ENCODE measurements around the gene GID4. TPM values are rescaled to one million over a fixed set of nuclear protein-coding genes. Genes with fewer than 3 reads are reported as not detected.

GID4 gene
- total RNA-seq, 1 experiment from 2014 or later, result 39.6 TPM

DNA sequence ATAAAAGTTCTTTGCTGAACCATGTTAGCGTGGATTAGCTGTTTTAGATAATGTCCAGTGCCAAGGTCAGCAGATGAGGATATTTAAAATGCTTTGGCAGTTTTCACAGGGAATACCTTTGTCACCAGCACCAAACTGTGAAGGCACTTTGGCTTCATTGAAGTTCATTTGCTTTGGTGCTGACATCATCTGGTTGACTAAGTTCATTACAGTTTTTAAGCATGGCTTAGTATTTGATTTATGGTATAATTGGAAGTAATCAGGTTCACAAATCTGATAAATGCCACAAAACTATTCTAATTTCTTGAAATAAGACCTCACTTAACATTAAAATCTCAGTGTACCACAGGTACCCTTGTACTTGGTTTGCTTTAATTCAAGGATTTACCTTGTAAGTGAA, 4.3 kb downstream of the GID4 start:
- DNase-seq, result no peak
- H3K27ac ChIP-seq, result no peak overlapping the region
- H3K27me3 ChIP-seq, result no peaks in the 10 kb centered on the region
- H3K4me1 ChIP-seq, result peaks cover 7% of the 10 kb centered on the region; the same call in 1 of the 2 replicates
- H3K9me3 ChIP-seq (replicated peaks), result no peaks in the 10 kb centered on the region
- no peak overlapping the region for H3K4me3 ChIP-seq
- H3K36me3 ChIP-seq, result peaks cover 14% of the 10 kb centered on the region

DNA sequence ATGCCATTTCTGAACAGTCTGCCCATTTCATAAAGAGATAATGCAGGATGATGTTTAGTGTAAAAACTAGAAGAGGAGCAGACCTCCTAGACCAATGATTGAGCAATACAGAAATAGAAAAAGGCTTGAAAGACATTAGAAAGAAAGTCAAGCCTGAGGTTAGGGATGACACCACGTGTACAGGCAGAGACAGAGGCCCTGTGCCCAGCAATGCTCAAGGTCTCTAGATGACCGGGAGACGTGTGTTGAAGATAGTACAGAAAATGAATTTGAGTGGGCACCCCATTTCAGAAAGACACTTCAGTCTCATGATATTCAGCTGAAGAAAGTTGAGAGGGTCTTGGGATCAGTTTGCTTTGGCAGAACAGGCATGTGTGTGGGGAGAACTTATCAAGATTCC, 5.4 kb downstream of the GID4 start:
- Histone ChIP-seq H3K4me3 (no peak overlapping the region), H3K9me3 (replicated peaks) (no peaks in the 10 kb centered on the region), H3K27ac (no peak overlapping the region), H3K36me3 (peaks cover 14% of the 10 kb centered on the region), H3K4me1 (peaks cover 7% of the 10 kb centered on the region; the same call in 1 of the 2 replicates), H3K27me3 (no peaks in the 10 kb centered on the region)
- no peak for DNase-seq

DNA sequence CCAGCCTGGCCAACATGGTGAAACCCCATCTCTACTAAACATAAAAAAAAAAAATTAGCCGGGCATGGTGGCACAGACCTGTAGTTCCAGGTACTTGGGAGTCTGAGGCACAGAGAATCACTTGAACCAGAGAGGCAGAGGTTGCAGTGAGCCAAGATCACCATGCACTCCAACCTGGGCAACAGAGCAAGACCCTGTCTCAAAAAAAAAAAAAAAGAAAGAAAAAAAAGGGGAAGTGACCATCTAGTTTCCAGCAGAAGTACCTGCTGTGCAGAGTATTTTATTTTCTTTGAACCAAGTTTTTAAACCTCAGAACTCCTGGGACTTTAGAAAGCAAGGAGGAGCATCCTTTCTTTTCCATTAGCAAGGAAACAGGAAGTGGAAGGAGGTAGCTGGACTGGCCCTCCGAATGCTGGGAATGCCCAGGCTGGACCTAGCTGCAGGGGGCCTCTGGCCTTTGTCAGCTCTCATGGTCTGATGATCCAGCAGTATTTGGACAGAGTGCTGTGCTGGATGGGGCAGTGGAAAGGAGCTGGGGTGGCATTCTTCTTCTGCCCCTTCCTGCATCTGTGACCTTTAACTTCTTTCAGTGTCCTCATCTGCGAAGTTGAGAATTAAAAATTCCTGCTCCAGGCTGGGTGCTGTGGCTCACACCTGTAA, 6.6 kb downstream of the GID4 start:
- no peak overlapping the region for H3K27ac ChIP-seq
- H3K36me3 ChIP-seq, result peaks cover 14% of the 10 kb centered on the region
- H3K4me1 ChIP-seq, result peaks cover under 1% of the 10 kb centered on the region; the same call in 1 of the 2 replicates
- no peaks in the 10 kb centered on the region for H3K27me3 ChIP-seq
- DNase-seq, result no peak
- H3K4me3 ChIP-seq, result no peak overlapping the region
- no peaks in the 10 kb centered on the region for H3K9me3 ChIP-seq (replicated peaks)

DNA sequence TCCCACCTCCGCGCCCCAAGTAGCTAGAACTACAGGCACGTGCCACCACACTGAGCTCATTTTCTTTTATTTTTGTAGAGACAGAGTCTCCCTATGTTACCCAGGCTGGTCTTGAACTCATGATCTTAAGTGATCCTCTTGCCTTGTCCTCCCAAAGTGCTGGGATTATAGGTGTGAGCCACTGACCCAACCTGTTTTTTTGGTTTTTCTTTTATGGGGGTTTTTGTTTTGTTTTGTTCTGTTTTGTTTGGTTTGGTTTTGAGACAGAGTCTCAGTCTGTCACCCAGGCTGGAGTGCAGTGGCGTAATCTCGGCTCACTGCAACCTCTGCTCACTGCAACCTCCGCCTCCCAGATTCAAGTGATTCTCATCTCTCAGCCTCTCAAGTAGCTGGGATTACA, 16.4 kb downstream of the GID4 start:
- Histone ChIP-seq H3K27ac (no peak overlapping the region), H3K36me3 (peaks cover 65% of the 10 kb centered on the region), H3K4me3 (no peak overlapping the region), H3K27me3 (no peaks in the 10 kb centered on the region), H3K9me3 (replicated peaks) (no peaks in the 10 kb centered on the region), H3K4me1 (no peaks in the 10 kb centered on the region)
- no peak for DNase-seq

GRCh38 chr17:18056214-18056613, 17.0 kb downstream of the GID4 start:
- H3K4me3 ChIP-seq, result no peak overlapping the region
- DNase-seq, result no peak
- H3K27ac ChIP-seq, result no peak overlapping the region
- H3K4me1 ChIP-seq, result no peaks in the 10 kb centered on the region
- peaks cover 70% of the 10 kb centered on the region for H3K36me3 ChIP-seq
- no peaks in the 10 kb centered on the region for H3K27me3 ChIP-seq
- no peaks in the 10 kb centered on the region for H3K9me3 ChIP-seq (replicated peaks)

- no peaks in the 10 kb centered on the region for H3K9me3 ChIP-seq (replicated peaks)
- H3K27ac ChIP-seq, result no peak overlapping the region
- H3K4me3 ChIP-seq, result no peak overlapping the region
- H3K4me1 ChIP-seq, result no peaks in the 10 kb centered on the region
- no peak for DNase-seq
- H3K27me3 ChIP-seq, result no peaks in the 10 kb centered on the region
- H3K36me3 ChIP-seq, result peaks cover 86% of the 10 kb centered on the region
Observed at GRCh38 chr17:18059283-18059682, 20.1 kb downstream of the GID4 start.

DNA sequence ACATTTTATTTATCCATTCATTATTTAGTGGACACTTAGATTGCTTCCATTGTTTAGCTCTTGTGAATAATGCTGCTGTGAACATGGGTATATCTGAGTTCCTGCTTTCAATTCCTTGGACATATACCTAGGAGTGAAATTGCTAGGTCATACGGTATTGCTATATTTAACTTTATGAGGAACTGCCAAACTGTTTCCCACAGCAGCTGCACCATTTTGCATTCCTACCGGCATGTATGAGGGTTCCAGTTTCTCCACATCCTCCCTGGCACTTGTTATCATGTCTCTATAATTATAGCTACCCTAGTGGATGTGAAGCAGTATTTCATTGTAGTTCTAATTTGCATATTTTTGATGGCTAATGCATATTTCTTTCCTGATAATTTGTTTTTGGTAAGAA, 24.8 kb downstream of the GID4 start:
- no peaks in the 10 kb centered on the region for H3K4me1 ChIP-seq
- H3K9me3 ChIP-seq (replicated peaks), result no peaks in the 10 kb centered on the region
- no peak overlapping the region for H3K4me3 ChIP-seq
- no peaks in the 10 kb centered on the region for H3K27me3 ChIP-seq
- H3K36me3 ChIP-seq, result peaks cover 57% of the 10 kb centered on the region
- no peak for DNase-seq
- H3K27ac ChIP-seq, result no peak overlapping the region

DNA sequence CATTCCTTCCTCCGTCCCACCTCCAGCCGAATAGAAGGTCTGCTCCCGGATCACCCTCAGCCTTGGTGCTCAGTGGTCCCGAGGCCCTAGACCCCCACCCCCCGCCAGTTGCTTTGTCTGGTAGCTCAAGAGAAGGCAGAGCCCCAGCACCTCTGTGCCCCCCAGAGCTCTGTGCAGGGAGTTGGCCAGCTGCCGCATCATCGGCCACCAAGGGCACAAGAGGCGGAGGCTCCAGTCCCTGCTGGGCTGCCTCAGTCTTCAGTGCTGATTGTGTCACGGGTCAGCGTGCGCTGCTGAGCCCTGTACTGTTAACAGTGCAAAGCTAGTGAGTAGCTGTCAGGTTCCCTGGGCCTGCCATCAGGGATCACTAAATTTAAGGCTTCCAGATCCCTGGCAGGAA, 26.3 kb downstream of the GID4 start:
- Histone ChIP-seq H3K36me3 (peaks cover 51% of the 10 kb centered on the region), H3K9me3 (replicated peaks) (no peaks in the 10 kb centered on the region), H3K27me3 (no peaks in the 10 kb centered on the region), H3K4me1 (peaks cover 5% of the 10 kb centered on the region), H3K27ac (no peak overlapping the region), H3K4me3 (no peak overlapping the region)
- DNase-seq, result no peak

DNA sequence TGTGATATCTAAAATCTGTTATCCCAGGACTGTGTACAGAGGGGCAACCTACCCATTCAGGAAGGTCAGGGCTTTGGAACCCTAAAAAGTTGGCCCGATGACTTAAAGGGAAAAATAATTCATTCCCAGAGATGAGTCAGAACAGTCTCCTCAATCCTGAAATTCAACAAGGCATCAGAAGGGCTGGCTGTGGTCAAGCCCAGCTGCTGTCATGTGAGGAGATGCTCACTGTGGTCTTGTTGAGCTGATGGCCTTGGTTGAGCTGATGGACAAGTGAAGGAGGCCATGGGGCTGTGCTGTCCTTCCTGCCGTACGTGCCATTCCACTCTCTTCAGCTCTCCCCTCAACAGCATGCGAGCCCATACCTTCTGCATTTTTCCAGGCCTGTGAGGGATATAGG, 27.7 kb downstream of the GID4 start:
- H3K4me1 ChIP-seq, result peaks cover 18% of the 10 kb centered on the region
- DNase-seq, result peak in 1 of 2 experiments; percentile 52
- H3K27ac ChIP-seq, result no peak overlapping the region
- no peaks in the 10 kb centered on the region for H3K9me3 ChIP-seq (replicated peaks)
- peaks cover 40% of the 10 kb centered on the region for H3K36me3 ChIP-seq
- no peak overlapping the region for H3K4me3 ChIP-seq
- no peaks in the 10 kb centered on the region for H3K27me3 ChIP-seq

DNA sequence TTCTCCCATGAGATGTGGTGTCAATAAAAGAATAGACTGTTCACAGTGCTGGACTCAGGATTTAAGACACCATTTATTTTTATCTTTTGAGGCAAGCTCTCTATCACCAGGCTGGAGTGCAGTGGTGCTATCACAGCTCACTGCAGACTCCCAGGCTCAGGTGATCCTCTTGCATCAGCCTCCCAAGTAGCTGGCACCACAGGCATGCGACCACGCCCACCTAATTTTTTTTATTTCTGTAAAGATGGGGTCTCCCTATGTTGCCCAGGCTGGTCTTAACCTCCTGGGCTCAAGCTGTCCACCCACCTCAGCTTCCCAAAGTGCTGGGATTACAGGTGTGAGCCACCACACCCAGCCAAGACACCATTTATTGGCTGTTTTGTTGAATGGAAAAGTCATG, 29.9 kb downstream of the GID4 start:
- Histone ChIP-seq H3K4me3 (no peak overlapping the region), H3K9me3 (replicated peaks) (no peaks in the 10 kb centered on the region), H3K4me1 (peaks cover 25% of the 10 kb centered on the region), H3K27ac (no peak overlapping the region), H3K27me3 (no peaks in the 10 kb centered on the region), H3K36me3 (peaks cover 18% of the 10 kb centered on the region)
- DNase-seq, result no peak

DNA sequence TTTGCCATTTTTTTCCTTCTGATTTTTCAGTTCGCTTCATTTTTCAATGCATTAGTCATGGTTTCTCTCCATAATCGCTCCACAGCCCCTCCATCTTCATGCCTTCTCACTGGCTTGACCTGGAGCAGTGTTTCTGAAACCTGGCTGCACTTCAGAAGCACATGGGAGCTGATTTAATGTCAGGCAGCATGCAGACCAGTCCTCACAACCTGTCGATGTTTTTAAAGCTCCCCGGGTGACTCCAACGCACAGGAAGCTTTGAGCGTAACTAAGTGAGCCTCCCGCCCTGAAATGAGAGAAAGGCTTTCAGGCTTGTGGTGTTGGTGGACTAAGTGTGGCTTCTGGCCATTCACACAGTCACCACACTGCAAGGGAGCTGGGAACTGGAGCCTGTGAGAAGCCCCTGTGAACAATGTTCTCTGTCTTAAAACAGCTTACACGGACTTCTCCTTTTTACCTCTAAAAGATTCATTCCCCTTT, 31.7 kb downstream of the GID4 start:
- Histone ChIP-seq H3K4me3 (peak overlapping the region; percentile 36), H3K27me3 (no peaks in the 10 kb centered on the region; the same call in 1 of the 2 replicates), H3K4me1 (peaks cover 25% of the 10 kb centered on the region), H3K9me3 (replicated peaks) (no peaks in the 10 kb centered on the region), H3K27ac (peak overlapping the region; percentile 84), H3K36me3 (peaks cover 4% of the 10 kb centered on the region; the same call in 1 of the 2 replicates)
- DNase-seq, result peak; percentile 94 to 99

DNA sequence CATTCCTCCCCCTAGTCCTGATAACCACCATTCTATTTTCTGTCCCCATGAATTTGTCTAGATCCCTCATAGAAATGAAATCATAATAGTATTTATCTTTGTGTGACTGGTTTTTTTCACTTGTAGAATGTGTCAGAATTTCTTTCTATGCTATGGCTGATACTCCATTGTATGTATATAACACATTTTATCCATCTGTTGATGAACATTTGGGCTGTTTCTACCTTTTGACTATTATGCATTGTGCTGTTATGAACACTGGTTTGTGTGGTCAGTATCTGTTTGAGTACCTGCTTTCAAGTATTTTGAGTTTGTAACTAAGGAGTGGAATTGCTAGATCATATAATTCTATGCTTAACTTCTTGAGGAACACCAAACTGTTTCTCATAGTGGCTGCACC, 32.5 kb downstream of the GID4 start:
- Histone ChIP-seq H3K27me3 (peaks cover 4% of the 10 kb centered on the region), H3K27ac (peak overlapping the region; percentile 84), H3K9me3 (replicated peaks) (no peaks in the 10 kb centered on the region), H3K4me1 (peaks cover 25% of the 10 kb centered on the region), H3K36me3 (no peaks in the 10 kb centered on the region), H3K4me3 (no peak overlapping the region; the same call in 1 of the 2 replicates)
- DNase-seq, result peak in 1 of 2 experiments; percentile 69

- peaks cover 26% of the 10 kb centered on the region for H3K27me3 ChIP-seq
- H3K27ac ChIP-seq, result no peak overlapping the region
- no peaks in the 10 kb centered on the region for H3K36me3 ChIP-seq
- H3K4me3 ChIP-seq, result no peak overlapping the region
- H3K4me1 ChIP-seq, result peaks cover 29% of the 10 kb centered on the region
- no peak for DNase-seq
- H3K9me3 ChIP-seq (replicated peaks), result no peaks in the 10 kb centered on the region
Observed at GRCh38 chr17:18074566-18075272, 35.5 kb downstream of the GID4 start.

GRCh38 chr17:18076936-18077335, 37.7 kb downstream of the GID4 start:
- Histone ChIP-seq H3K4me3 (no peak overlapping the region), H3K27ac (no peak overlapping the region), H3K27me3 (peaks cover 36% of the 10 kb centered on the region), H3K36me3 (no peaks in the 10 kb centered on the region), H3K4me1 (peaks cover 10% of the 10 kb centered on the region), H3K9me3 (replicated peaks) (no peaks in the 10 kb centered on the region)
- no peak for DNase-seq

GRCh38 chr17:18079543-18079942, 40.3 kb downstream of the GID4 start:
- Histone ChIP-seq H3K4me3 (no peak overlapping the region), H3K4me1 (peaks cover 4% of the 10 kb centered on the region; the same call in 1 of the 2 replicates), H3K9me3 (replicated peaks) (no peaks in the 10 kb centered on the region), H3K27me3 (peaks cover 36% of the 10 kb centered on the region), H3K36me3 (no peaks in the 10 kb centered on the region), H3K27ac (no peak overlapping the region)
- no peak for DNase-seq
